MCF 10A (cell line): Measurements from ENCODE around the gene NNMT. TPM values are rescaled to one million over a fixed set of nuclear protein-coding genes. Genes with fewer than 3 reads are reported as not detected.
A peak's percentile ranks its signal among the peaks of the same experiment; 100 is the strongest.

ENCODE experiments used
- BruUV-seq: library from RNA; stranded (reverse); fragments of 400-500 nt; replicated peaks from 2 replicates; lab custom pipeline; 2021; lab: Mats Ljungman, UMichigan
- CTCF ChIA-PET: fragments of 300-600 bp; sonication (Branson Sonifier 250); formaldehyde crosslinking; extraction: SDS; loops from one replicate; lab custom pipeline; 2021; ENCODE audit warnings: antibody characterized with exemption, inconsistent platforms; lab: Yijun Ruan, JAX
- POLR2A ChIA-PET: fragments of 300-600, 350-650 bp; sonication (Branson Sonifier 250); formaldehyde crosslinking; extraction: SDS; loops from one replicate; lab custom pipeline; 2020; ENCODE audit warnings: antibody characterized with exemption, inconsistent platforms; lab: Yijun Ruan, JAX
- DNase-seq: peaks from one replicate; pipeline ENCODE4 v3.0.0-alpha.2; 2018; ENCODE audit not compliant: unreplicated experiment
- H3K27ac Mint-ChIP-seq: one replicate; pipeline ENCODE4 v1.8.0; 2022; ENCODE audit warnings: mild to moderate bottlenecking, low read depth, mixed read lengths; ENCODE audit not compliant: unreplicated experiment
- H3K27me3 Mint-ChIP-seq: one replicate; pipeline ENCODE4 v1.8.0; 2022; ENCODE audit warnings: mixed read lengths; ENCODE audit not compliant: insufficient read depth, unreplicated experiment
- H3K36me3 Mint-ChIP-seq: one replicate; pipeline ENCODE4 v1.8.0; 2022; ENCODE audit warnings: mild to moderate bottlenecking, moderate library complexity, mixed read lengths; ENCODE audit not compliant: insufficient read depth, unreplicated experiment
- H3K4me1 Mint-ChIP-seq: one replicate; pipeline ENCODE4 v1.8.0; 2022; ENCODE audit warnings: mixed read lengths; ENCODE audit not compliant: insufficient read depth, unreplicated experiment
- H3K4me3 Mint-ChIP-seq: one replicate; pipeline ENCODE4 v1.8.0; 2022; ENCODE audit warnings: mild to moderate bottlenecking, moderate library complexity, mixed read lengths; ENCODE audit not compliant: unreplicated experiment
- H3K9me3 Mint-ChIP-seq: one replicate; pipeline ENCODE4 v1.8.0; 2022; ENCODE audit warnings: mixed read lengths; ENCODE audit not compliant: unreplicated experiment
- CTCF ChIP-seq: fragments of 200-600 bp; IDR thresholded peaks from one replicate; pipeline ENCODE4 v1.8.0; 2022; ENCODE audit warnings: antibody characterized with exemption, mild to moderate bottlenecking; ENCODE audit not compliant: unreplicated experiment
- intact Hi-C: fragments of 100-400 bp; cut with micrococcal nuclease; formaldehyde crosslinking; loops from 2 replicates; pipeline ENCODE4 v1.14.1; 2022
- total RNA-seq: library from RNA; stranded (reverse); gene quantifications from 2 replicates; pipeline ENCODE4 v1.2.3, GENCODE V29; 2022

NNMT gene
- total RNA-seq, 1 experiment from 2014 or later: 638 TPM

- Mint-ChIP-seq H3K4me3 (no peak overlapping the region), H3K27ac (peak overlapping the region; percentile 40), H3K4me1 (peaks cover 41% of the 10 kb centered on the region), H3K27me3 (no peaks in the 10 kb centered on the region), H3K36me3 (peaks cover 84% of the 10 kb centered on the region), H3K9me3 (no peaks in the 10 kb centered on the region)
- CTCF ChIA-PET: interaction anchor here (0.6 to 1.9 kb wide), 3 partner anchors 12 to 284 kb away, joined by 3 to 7 read pairs (median 6); no protein-coding TSS in a partner anchor
- POLR2A ChIA-PET: interaction anchor here (0.6 to 2.9 kb wide), 7 partner anchors 10 to 100 kb away, joined by 3 to 9 read pairs (median 5); no protein-coding TSS in a partner anchor
- intact Hi-C loops: no loop called here
- no TSS peak for BruUV-seq
- no peak for DNase-seq
- TF ChIP-seq CTCF: no peak
Measured at GRCh38 chr11:114278342-114279065, 17.7 kb upstream of the NNMT start.

- H3K27ac Mint-ChIP-seq: peak overlapping the region; percentile 40
- ChIA-PET POLR2A (interaction anchor here (0.7 to 6.4 kb wide), 10 partner anchors 11 to 101 kb away, joined by 3 to 46 read pairs (median 8); partner anchors contain the start of gene NNMT), CTCF (interaction anchor here (0.5 to 2.5 kb wide), 10 partner anchors 11 to 384 kb away, joined by 3 to 11 read pairs (median 4); no protein-coding TSS in a partner anchor)
- DNase-seq: peak; percentile 86
- H3K27me3 Mint-ChIP-seq: no peaks in the 10 kb centered on the region
- H3K4me1 Mint-ChIP-seq: peaks cover 49% of the 10 kb centered on the region
- peak overlapping the region; percentile 35 for H3K4me3 Mint-ChIP-seq
- intact Hi-C loops: loop anchor here (1.0 to 5.0 kb wide), 7 partner anchors 16 to 452 kb away; partner anchors contain the start of genes C11orf71, NNMT and RBM7
- no TSS peak for BruUV-seq
- TF ChIP-seq CTCF: no peak
- no peaks in the 10 kb centered on the region for H3K9me3 Mint-ChIP-seq
- H3K36me3 Mint-ChIP-seq: peaks cover 75% of the 10 kb centered on the region
Measured at GRCh38 chr11:114279792-114280546, 16.2 kb upstream of the NNMT start.

GRCh38 chr11:114280696-114281095 is 15.5 kb upstream of the NNMT start:
- peak; percentile 78 for TF ChIP-seq CTCF
- intact Hi-C loops: loop anchor here (1.0 to 5.0 kb wide), 7 partner anchors 16 to 452 kb away; partner anchors contain the start of genes C11orf71, NNMT and RBM7
- Mint-ChIP-seq H3K36me3 (peaks cover 77% of the 10 kb centered on the region), H3K9me3 (no peaks in the 10 kb centered on the region), H3K27ac (peak overlapping the region; percentile 40), H3K4me1 (peaks cover 56% of the 10 kb centered on the region), H3K4me3 (peak overlapping the region; percentile 35), H3K27me3 (no peaks in the 10 kb centered on the region)
- no TSS peak for BruUV-seq
- POLR2A ChIA-PET: interaction anchor here (0.9 to 6.4 kb wide), 7 partner anchors 13 to 40 kb away, joined by 3 to 46 read pairs (median 10); partner anchors contain the start of gene NNMT
- peak; percentile 88 for DNase-seq
- CTCF ChIA-PET: interaction anchor here (0.5 to 2.5 kb wide), 16 partner anchors 11 to 660 kb away, joined by 3 to 11 read pairs (median 4); no protein-coding TSS in a partner anchor
